GM19438 (cell line): Measurements from ENCODE around the gene SFXN2.
"Not testable (repeated sequence)": the region's sequence is repeated elsewhere in the genome, so short reads cannot be mapped to it uniquely, and the experiment has no call there.

Experiments used
- ATAC-seq: cut with Tn5 transposase; IDR thresholded peaks from one replicate; pipeline ENCODE4 v1.9.1; 2021; ENCODE audit warnings: low read depth; ENCODE audit not compliant: unreplicated experiment

SFXN2 gene

GRCh38 chr10:102744374-102745051 lies 30.1 kb downstream of the SFXN2 start:
- ATAC-seq: no peak

- no peak for ATAC-seq
These were observed 30.7 kb downstream of the SFXN2 start for GRCh38 chr10:102745157-102745556.

GRCh38 chr10:102752266-102752930 lies 38.0 kb downstream of the SFXN2 start:
- ATAC-seq: no peak

- no peak for ATAC-seq
These were observed 38.7 kb downstream of the SFXN2 start for GRCh38 chr10:102752934-102753664.

GRCh38 chr10:102753718-102754117 lies 39.3 kb downstream of the SFXN2 start:
- no peak for ATAC-seq

- no peak for ATAC-seq
These were observed 42.9 kb downstream of the SFXN2 start for GRCh38 chr10:102757323-102757722.

GRCh38 chr10:102758240-102758932 lies 44.0 kb downstream of the SFXN2 start:
- ATAC-seq: no peak

- ATAC-seq: not testable (repeated sequence)
These were observed 44.5 kb downstream of the SFXN2 start for GRCh38 chr10:102758933-102759262.

- ATAC-seq: no peak
These were observed 45.2 kb downstream of the SFXN2 start for GRCh38 chr10:102759497-102760210.

GRCh38 chr10:102761981-102762380 lies 47.5 kb downstream of the SFXN2 start:
- ATAC-seq: no peak

GRCh38 chr10:102762401-102763015 lies 48.1 kb downstream of the SFXN2 start:
- no peak for ATAC-seq

GRCh38 chr10:102763037-102763607 lies 48.7 kb downstream of the SFXN2 start:
- ATAC-seq: no peak

GRCh38 chr10:102764470-102765161 lies 50.2 kb downstream of the SFXN2 start:
- ATAC-seq: no peak

GRCh38 chr10:102765336-102765735 lies 50.9 kb downstream of the SFXN2 start:
- no peak for ATAC-seq

GRCh38 chr10:102767428-102768160 lies 53.2 kb downstream of the SFXN2 start:
- no peak for ATAC-seq

- ATAC-seq: no peak
These were observed 55.1 kb downstream of the SFXN2 start for GRCh38 chr10:102769375-102770107.

- no peak for ATAC-seq
These were observed 55.7 kb downstream of the SFXN2 start for GRCh38 chr10:102770108-102770482.

- no peak for ATAC-seq
These were observed 56.4 kb downstream of the SFXN2 start for GRCh38 chr10:102770792-102771191.
